Nephron (organoid): ENCODE results near the gene MGAT3.

Experiments used
- H3K27ac Mint-ChIP-seq, 3 experiments: 2 replicates each; pipeline ENCODE4 v1.8.0; 2020; ENCODE audit warnings: mixed read lengths in 3 of 3, mild to moderate bottlenecking in 2 of 3, moderate library complexity in 1 of 3
- H3K27me3 Mint-ChIP-seq: 2 replicates; pipeline ENCODE4 v1.8.0; 2021; ENCODE audit warnings: low read depth, mild to moderate bottlenecking, moderate library complexity, mixed read lengths
- H3K36me3 Mint-ChIP-seq: 2 replicates; pipeline ENCODE4 v1.8.0; 2020; ENCODE audit warnings: low read depth, mixed read lengths
- H3K4me1 Mint-ChIP-seq: 2 replicates; pipeline ENCODE4 v1.8.0; 2020; ENCODE audit warnings: mixed read lengths
- H3K4me3 Mint-ChIP-seq, 3 experiments: 2 replicates each; pipeline ENCODE4 v1.8.0; 2020; ENCODE audit warnings: mild to moderate bottlenecking in 3 of 3, mixed read lengths in 3 of 3, moderate library complexity in 2 of 3
- H3K9me3 Mint-ChIP-seq: 2 replicates; pipeline ENCODE4 v1.8.0; 2020; ENCODE audit warnings: mixed read lengths
- CTCF ChIP-seq, 3 experiments: fragments of 200-600 bp; sonication (generic); IDR thresholded peaks; one replicate each; pipeline ENCODE4 v1.5.0; 2021; ENCODE audit warnings: antibody characterized with exemption in 3 of 3; ENCODE audit not compliant: unreplicated experiment in 3 of 3

MGAT3 gene

GRCh38 chr22:39537975-39538374 lies 81.2 kb downstream of the MGAT3 start:
- no peak for TF ChIP-seq CTCF (IDR thresholded peaks at IDR 0.05; ENCODE audit: unreplicated experiment in 3 of 3)
- no peaks in the 10 kb centered on the region for H3K4me1 Mint-ChIP-seq
- peaks cover 5% of the 10 kb centered on the region for H3K27me3 Mint-ChIP-seq
- H3K4me3 Mint-ChIP-seq: no peak overlapping the region
- no peak overlapping the region for H3K27ac Mint-ChIP-seq
- H3K36me3 Mint-ChIP-seq: no peaks in the 10 kb centered on the region
- H3K9me3 Mint-ChIP-seq: no peaks in the 10 kb centered on the region
